SK-N-MC (cell line): Measurements from ENCODE around the gene CD52.
A peak's percentile ranks its signal among the peaks of the same experiment; 100 is the strongest.

Experiments used
- DNase-seq: peaks from one replicate; pipeline ENCODE4 v3.0.0-alpha.2; 2011; ENCODE audit warnings: low read depth, low spot score
- H3K27ac ChIP-seq: fragments of 200-600 bp; sonication (generic); 2 replicates; pipeline ENCODE4 v1.5.1; 2016; ENCODE audit warnings: mixed run types
- H3K36me3 ChIP-seq: fragments of 200-600 bp; sonication (generic); 2 replicates; pipeline ENCODE4 v1.6.1; 2017; ENCODE audit warnings: antibody characterized with exemption, low read length, mixed read lengths; ENCODE audit not compliant: insufficient read depth
- H3K4me3 ChIP-seq: fragments of 200-600 bp; sonication (generic); 2 replicates; pipeline ENCODE4 v1.5.1; 2016
- H3K9ac ChIP-seq: fragments of 200-600 bp; sonication (generic); 2 replicates; pipeline ENCODE4 v1.8.0; 2017; ENCODE audit warnings: mixed run types, mixed read lengths; ENCODE audit not compliant: insufficient read length
- H3K9me3 ChIP-seq: fragments of 200-600 bp; sonication (generic); 2 replicates; pipeline ENCODE4 v1.6.1; 2017; ENCODE audit warnings: low read depth, mild to moderate bottlenecking, antibody characterized with exemption, low read length, moderate library complexity, mixed read lengths
- EZH2 ChIP-seq: fragments of 200-600 bp; sonication (generic); IDR thresholded peaks from one replicate; pipeline ENCODE4 v1.6.1; 2017; ENCODE audit warnings: antibody characterized with exemption
- FOXP2 ChIP-seq: optimal IDR thresholded peaks from 2 replicates; pipeline ENCODE3; 2011; ENCODE audit warnings: mild to moderate bottlenecking, moderate library complexity; ENCODE audit not compliant: insufficient read depth; ENCODE audit errors: extremely low read length, control extremely low read depth
- POLR2AphosphoS5 ChIP-seq: IDR thresholded peaks from 2 replicates; pipeline ENCODE4 v1.6.1; 2012; ENCODE audit warnings: mild to moderate bottlenecking, low read depth, low read length, borderline replicate concordance

CD52 gene

GRCh38 chr1:26360807-26361604, 43.2 kb downstream of the CD52 start:
- no peaks in the 10 kb centered on the region for H3K36me3 ChIP-seq
- H3K27ac ChIP-seq: no peak overlapping the region
- peak overlapping the region; percentile 36 for H3K4me3 ChIP-seq
- H3K9ac ChIP-seq: no peak overlapping the region
- DNase-seq: no peak
- no peaks in the 10 kb centered on the region for H3K9me3 ChIP-seq
- TF ChIP-seq FOXP2: no peak
- TF ChIP-seq EZH2: no peak
- no peak for TF ChIP-seq POLR2AphosphoS5

- no peak overlapping the region for H3K4me3 ChIP-seq
- H3K36me3 ChIP-seq: no peaks in the 10 kb centered on the region
- no peak overlapping the region for H3K9ac ChIP-seq
- H3K9me3 ChIP-seq: no peaks in the 10 kb centered on the region
- TF ChIP-seq POLR2AphosphoS5: no peak
- TF ChIP-seq EZH2: no peak
- TF ChIP-seq FOXP2: no peak
- DNase-seq: no peak
- no peak overlapping the region for H3K27ac ChIP-seq
Measured at GRCh38 chr1:26361605-26362122, 43.9 kb downstream of the CD52 start.

- DNase-seq: no peak
- Histone ChIP-seq H3K9ac (no peak overlapping the region), H3K4me3 (no peak overlapping the region), H3K27ac (no peak overlapping the region), H3K36me3 (no peaks in the 10 kb centered on the region), H3K9me3 (no peaks in the 10 kb centered on the region)
- TF ChIP-seq EZH2 (no peak), POLR2AphosphoS5 (no peak), FOXP2 (no peak)
Measured at GRCh38 chr1:26362331-26362730, 44.6 kb downstream of the CD52 start.

- no peak overlapping the region for H3K27ac ChIP-seq
- DNase-seq: peak; percentile 30
- no peak overlapping the region for H3K9ac ChIP-seq
- H3K4me3 ChIP-seq: no peak overlapping the region
- TF ChIP-seq EZH2 (no peak), FOXP2 (peak; percentile 20)
- no peaks in the 10 kb centered on the region for H3K36me3 ChIP-seq
- no peaks in the 10 kb centered on the region for H3K9me3 ChIP-seq
Measured at GRCh38 chr1:26363549-26364448, 46.0 kb downstream of the CD52 start.

GRCh38 chr1:26364956-26365355, 47.2 kb downstream of the CD52 start:
- Histone ChIP-seq H3K4me3 (no peak overlapping the region), H3K9me3 (no peaks in the 10 kb centered on the region), H3K9ac (no peak overlapping the region), H3K27ac (no peak overlapping the region), H3K36me3 (no peaks in the 10 kb centered on the region)
- no peak for DNase-seq
- TF ChIP-seq POLR2AphosphoS5: no peak

- Histone ChIP-seq H3K4me3 (no peak overlapping the region), H3K36me3 (no peaks in the 10 kb centered on the region), H3K9ac (no peak overlapping the region), H3K27ac (no peak overlapping the region), H3K9me3 (no peaks in the 10 kb centered on the region)
- no peak for TF ChIP-seq EZH2
- TF ChIP-seq POLR2AphosphoS5: no peak
- no peak for TF ChIP-seq FOXP2
- no peak for DNase-seq
Measured at GRCh38 chr1:26367441-26367840, 49.7 kb downstream of the CD52 start.

- TF ChIP-seq POLR2AphosphoS5 (no peak), EZH2 (no peak), FOXP2 (no peak)
- DNase-seq: no peak
- Histone ChIP-seq H3K36me3 (no peaks in the 10 kb centered on the region), H3K27ac (no peak overlapping the region), H3K9me3 (no peaks in the 10 kb centered on the region), H3K4me3 (no peak overlapping the region), H3K9ac (no peak overlapping the region)
Measured at GRCh38 chr1:26368006-26368405, 50.2 kb downstream of the CD52 start.

GRCh38 chr1:26368486-26368885, 50.7 kb downstream of the CD52 start:
- Histone ChIP-seq H3K36me3 (no peaks in the 10 kb centered on the region), H3K9me3 (no peaks in the 10 kb centered on the region), H3K27ac (no peak overlapping the region), H3K4me3 (no peak overlapping the region), H3K9ac (no peak overlapping the region)
- no peak for DNase-seq
- no peak for TF ChIP-seq EZH2
- TF ChIP-seq POLR2AphosphoS5: no peak
- TF ChIP-seq FOXP2: no peak
